NCI-H82 (cell line): ENCODE measurements around the gene IKZF5.

ENCODE experiments used
- DNase-seq: peaks from one replicate; lab custom pipeline; 2025; lab: John Stamatoyannopoulos, UW

The IKZF5 gene

DNA sequence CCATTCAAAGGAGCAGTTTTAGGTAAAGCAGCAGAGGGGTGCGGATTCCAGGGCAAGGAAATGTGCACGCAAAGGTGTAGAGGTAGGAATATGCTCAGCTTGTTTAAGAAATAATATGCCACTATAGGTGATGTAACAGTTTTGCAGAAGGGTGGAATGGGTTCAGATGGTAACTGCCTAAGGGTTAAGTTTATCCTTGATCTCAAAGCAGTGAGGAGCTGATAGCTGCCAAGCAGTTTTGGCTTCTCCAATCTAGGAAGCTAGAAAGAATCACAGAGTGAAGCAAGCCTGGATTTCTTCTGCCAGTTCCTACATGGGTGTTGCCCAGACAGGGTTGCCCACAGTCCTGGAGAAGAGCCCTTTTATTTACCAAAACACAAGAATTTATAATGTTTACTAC is 6.2 kb upstream of the IKZF5 start:
- no peak for DNase-seq

DNA sequence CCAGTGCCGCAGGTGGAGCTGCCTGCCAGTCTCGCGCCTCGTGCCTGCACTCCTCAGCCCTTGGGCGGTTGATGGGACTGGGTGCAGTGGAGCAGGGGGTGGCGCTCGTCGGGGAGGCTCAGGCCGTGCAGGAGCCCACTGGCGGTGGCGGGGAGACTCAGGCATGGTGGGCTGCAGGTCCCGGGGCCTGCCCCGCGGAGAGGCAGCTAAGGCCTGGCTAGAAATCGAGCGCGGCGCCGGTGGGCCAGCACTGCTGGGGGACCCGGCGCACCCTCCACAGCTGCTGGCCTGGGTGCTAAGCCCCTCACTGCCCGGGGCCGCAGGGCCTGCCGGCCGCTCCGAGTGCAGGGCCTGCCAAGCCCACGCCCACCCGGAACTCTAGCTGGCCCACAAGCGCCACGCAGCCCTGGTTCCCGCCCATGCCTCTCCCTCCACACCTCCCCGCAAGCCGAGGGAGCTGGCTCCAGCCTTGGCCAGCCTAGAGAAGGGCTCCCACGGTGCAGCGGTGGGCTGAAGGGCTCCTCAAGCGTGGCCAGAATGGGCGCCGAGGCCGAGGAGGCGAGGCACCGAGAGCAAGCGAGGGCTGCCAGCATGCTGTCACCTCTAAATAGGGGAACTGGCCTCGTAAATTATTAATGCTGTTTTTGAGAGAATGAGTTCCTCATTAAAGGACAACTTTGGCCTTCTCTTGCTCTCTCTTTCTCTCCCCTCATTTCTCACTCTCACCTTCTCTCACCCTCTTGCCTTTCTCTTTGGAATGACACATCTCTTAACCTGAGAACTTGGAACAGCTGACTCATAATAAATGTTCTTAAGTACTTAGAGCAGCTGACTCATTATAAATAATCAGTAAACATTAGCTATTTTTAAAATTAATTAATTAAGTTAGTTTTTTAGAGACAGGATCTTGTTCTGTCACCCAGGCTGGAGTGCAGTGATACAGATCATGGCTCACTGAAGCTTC is 5.1 kb upstream of the IKZF5 start:
- DNase-seq = no peak

DNA sequence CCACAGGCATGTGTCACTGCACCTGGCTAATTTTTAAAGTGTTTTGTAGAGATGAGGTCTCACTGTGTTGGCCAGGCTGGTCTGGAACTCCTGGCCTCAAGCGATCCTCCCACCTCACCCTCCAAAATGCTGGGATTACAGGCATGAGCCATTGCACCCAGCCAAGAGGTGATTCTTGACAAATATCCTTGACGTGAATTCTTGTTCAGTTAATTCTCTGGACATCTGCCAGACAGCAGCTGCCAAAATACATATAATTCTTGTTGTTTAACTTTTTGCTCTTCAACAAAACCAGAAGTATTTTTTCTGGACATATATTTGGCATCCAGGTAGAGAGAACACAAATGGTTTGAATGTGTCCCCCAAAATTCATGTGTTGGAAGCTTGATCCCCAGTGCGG is 3.4 kb upstream of the IKZF5 start:
- DNase-seq = no peak

DNA sequence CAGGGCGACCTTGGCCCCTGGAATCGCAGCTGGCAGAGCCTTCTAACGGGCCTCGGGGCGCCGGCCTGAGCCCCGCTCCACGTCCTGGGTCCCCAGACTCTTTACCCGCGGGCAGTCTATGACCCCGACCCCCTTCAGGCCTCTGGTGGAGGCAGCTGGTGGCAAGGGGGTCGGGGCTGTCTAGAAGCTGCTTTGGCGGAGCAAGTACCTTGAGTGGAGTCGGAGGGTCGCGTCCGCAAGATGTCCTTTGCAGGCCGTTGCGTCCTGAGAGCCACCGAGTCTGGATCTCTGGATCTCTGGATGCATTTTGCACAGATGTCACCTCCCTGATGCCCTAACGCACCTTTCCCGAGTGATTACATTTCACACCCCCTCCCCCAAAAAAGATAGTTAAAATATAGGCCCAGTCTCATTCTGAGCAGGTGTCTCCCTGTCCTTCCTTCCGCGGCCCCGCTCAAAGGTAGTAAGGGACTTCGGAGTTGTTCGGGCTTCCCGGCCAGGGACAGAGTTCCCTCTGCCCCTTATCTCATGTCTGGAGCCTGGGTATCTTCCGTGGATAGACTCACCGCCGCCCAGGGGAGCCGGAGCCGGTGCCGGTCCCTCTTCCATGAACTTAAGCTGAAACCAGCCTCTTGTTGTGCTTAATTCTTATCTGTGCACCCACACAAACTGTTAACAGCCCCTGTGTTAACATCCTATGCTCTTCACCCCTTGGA is 668 bp upstream of the IKZF5 start:
- peak; percentile 34 for DNase-seq

DNA sequence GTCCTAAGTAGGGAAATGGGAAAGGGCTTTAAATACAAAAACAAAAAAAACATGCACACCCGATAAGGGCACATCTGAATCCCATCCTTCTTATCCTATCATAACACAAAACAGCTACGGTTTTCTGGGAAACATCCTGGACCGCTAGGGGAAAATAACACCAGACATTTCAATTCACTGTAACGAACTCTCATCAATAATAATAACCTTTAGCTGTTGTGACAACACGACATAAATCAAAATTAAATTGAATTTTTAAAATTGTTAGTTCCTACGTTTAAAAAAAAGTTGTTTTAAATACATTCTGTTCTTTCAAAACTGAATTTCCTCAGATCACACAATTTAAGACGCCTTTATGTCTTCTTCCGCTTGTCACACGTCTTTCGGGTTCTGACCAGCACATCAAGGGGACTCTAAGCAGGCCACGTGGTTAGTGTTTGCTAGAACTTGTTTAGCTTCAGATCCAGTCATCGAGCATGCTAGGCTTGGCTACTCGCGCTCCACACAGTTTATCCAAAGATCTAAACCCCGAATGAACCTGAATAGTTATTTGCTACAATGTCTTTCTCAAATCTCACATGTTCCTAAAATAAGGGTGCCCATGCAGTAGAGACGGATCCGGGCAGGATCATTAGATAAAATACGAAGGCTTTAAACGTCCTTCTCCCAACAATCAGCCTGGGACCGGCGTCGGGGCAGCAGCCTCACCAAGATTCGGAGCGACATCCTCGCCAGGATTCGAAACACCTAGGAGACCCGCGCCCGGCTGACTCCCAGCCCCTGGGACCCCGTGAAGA is 839 bp downstream of the IKZF5 start:
- DNase-seq = peak; percentile 78

DNA sequence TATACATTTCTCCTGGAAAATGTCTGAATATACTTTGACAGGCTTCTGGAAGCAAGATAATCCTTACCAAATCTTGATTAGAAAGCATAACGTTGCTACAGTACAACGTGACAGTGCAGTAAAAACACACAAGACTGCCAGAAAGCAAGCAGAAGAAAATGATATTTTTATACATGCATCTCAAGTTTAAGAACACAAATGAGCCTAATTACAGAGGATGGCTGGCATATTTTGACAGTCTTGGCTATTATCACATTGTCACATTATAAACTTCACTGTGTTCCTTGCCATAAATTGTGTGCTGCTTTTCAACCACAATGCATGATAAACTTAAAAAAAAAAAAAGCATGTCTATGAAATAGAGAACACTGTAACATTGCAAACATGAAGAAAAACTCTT is 4.3 kb downstream of the IKZF5 start:
- DNase-seq = no peak

DNA sequence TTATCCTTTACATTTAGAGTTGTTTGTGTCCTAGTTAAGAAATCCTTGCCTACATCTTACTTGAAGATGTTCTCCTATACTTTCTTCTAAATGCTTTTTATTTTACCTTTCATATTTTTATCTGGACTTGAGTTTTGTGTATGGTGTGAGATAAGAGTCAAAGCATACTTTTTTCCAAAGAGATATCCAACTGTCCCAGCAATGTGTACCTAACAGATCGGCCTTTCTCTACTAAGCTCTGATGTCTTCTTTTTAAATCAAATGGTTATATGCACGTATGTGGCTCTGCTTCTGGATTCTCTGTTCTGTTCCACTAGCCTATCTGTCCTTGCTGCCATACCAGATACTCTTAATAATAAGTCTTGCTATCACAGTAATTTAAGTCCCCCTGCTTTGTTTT is 7.2 kb downstream of the IKZF5 start:
- DNase-seq = no peak

DNA sequence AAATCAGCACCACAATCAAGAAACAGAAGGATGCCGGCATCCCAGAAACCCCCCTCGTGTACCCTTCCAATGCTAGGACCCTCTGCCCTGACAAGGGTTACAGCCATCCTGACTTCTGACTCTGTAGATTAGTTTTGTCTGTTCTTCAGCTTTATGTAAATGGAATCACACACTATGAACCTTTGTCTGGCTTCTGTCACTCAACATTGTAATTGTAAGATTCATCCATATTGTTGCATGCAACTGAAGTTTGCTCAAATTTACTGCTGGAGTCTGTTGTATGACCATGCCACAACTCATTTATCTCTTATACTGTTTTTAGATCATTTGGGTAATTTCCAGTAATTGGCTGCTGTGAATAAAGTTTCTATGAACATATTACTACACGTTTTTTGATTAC is 8.4 kb downstream of the IKZF5 start:
- no peak for DNase-seq

DNA sequence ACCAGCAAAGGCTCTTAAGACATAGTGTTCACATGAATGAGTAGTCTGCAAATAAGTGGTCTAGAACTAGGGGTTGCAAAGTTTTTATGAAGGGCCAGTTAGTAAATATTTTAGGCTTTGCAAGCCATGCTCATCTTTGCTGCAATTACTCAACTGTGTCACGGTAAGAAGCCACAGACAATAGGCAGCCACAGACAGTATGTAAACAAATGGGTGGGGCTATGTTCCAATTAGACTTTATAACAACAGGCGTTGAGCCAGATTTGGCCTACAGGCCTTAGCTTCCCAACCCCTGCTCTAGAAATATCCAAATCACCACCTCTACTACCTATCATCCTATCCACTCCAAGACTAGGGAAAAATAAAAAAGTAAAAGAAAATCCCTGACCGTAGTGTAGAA is 9.2 kb downstream of the IKZF5 start:
- DNase-seq = peak; percentile 34

DNA sequence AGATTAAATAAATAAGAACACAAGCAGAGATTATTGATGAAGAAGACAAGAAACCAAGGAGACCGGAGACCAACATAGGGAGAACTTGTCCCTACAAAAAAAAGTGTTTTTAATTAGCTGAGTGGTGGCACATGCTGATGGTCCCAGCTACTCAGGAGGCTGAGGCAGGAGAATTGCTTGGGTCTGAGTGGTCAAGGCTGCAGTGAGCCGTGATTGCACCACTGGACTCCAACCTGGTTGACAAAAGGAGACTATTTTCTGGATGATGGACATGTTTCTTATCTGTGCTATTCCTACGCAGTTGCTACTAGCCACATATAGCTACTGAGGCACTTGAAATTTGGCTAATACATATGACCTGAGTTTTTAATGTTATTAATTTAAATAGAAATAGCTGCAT is 9.7 kb downstream of the IKZF5 start:
- DNase-seq = no peak

DNA sequence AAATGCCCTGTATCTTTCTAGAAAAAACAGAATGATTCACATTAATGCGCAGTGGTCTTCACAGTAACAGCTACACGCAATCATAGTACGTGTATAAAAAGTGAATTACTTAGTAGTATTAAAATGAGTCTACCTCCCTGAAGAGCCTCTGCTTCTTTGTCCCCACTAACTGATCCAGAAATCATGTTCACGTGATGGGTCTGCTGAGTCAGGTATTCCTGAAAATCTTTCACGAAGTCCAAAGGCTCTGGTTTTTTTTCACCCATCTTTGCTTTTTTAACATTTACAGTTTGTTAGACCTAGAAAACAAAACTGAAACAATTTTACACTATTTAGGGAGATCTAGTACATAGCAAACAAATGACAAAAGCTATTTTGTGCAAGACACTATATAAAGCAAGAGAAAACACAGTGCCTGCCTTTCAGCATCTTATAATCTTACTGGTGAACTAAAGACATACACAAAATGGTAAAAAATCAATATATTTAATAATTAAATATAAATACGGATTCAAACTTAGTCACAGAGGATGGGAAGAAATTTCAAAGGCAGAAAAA is 10.2 kb downstream of the IKZF5 start:
- no peak for DNase-seq

DNA sequence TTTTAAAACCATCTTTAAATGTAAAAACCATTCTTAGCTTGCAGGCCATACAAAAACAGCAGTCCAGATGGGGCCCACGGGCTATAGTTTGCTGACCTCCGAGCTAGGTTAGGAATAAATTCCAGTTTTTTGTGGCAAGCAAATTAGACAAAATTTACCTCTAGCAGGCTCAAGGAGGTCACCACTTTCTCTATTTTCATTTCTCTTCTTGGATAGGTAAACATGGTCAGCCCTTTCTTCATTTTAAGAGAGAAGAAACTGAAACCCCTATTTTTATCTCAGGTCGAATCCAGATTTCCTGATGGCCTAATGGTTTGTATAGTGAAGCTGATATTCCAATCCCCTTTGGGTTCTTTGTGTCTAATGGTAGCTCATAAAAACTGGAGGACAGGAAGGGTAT is 10.7 kb downstream of the IKZF5 start:
- DNase-seq = no peak

DNA sequence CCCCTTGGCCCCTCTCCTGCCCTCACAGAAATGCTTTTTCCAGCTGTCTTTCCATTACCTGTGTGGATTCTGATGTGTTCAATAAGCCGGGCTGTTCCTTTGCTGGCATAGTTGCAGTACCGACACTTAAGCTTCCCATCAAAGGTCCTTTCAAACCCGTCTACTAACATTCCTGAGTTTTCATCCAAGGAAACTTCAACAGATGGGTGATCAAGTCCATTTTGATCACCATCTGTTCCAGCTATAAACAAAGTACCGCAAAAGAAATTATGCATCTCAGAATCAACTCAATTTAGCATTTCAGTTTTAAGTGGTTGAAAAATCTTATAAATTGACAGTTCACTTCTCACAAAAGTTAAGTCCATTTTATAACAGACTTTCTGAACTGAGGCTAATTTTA is 12.7 kb downstream of the IKZF5 start:
- DNase-seq = peak; percentile 68

DNA sequence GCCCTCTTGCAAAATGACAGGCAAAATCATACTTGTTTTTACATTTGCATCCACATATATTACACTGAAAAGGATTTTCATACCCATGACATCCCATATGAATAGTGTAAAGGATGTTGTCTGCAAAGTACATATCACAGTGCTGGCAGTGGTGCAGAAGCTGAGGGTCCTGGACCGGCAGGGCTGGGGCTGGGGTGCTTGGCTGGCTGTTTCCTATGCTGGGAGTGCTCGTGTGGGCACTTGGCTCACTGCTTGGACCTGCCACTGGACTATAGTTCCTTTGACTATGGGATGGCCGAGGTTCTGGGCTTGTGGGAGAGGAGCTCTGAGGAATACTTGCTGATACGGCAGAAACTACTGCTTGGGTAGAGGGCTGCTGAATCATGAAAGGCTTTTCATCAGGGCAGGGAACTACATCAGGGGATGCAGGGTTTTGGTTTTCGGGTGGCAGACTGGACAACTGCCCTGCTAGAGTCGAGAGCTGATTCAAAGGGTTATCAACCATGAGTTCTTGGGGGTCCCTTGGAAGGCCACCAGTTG is 14.7 kb downstream of the IKZF5 start:
- DNase-seq = no peak

DNA sequence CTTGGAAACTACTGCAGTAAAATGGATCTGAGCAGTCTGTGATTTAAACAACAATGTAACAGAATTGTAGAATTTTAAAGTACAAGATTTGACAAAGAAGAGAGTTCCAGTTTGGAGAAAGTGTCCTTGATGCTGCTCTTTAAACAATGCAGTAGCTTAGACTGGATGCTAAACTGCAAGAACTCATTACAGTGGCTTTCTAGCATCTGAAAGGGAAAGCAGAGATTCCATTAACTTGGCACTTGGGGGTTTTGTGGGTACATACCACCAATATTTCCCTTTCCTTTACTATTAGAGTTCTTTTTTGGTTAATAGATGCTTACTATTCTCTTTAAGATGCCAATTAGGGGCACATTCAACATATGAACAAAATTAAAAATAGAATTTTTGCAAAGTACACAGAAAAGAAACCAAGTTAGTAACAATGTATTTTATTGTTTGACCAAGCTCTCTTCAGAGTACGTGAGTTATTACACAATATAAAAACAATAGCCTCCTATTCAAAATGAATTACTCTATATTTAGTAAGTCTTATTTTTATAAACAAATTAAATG is 16.5 kb downstream of the IKZF5 start:
- DNase-seq = no peak

DNA sequence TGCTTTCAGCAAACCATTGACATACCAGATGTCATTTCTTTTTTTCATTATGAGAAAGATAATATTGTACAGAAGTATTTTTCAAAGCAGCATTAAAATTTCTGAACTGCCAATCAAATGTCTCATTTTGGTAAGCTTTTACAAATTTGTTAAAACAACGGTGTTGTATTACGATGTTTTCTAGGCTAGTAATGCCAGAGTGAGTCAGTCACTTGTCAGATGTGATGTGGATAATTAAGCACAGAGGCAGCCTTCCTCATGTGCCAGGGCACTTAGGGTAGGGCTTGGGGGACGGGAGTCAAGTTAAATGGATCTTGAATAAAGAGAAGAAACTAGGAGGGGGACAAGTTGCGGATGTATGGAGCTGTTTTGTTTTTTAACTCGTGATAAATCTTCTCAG is 18.3 kb downstream of the IKZF5 start:
- peak; percentile 42 for DNase-seq

DNA sequence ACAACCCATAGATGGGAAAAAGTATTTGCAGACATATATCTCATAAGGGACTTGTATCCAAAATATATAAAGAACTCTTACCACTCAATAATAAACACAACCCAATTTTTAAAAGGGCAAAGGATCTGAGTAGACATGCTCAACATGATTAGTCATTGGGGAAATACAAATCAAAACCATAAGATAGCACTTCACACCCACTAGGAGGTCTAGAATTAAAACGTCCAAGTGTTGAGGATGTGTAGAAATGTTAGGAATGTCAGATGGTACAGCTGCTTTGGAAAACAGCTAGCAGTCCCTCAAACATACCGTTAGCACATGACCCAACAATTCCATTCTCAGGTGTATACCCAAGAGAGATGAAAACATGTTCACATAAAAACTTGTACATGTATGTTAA is 20.1 kb downstream of the IKZF5 start:
- DNase-seq = no peak

DNA sequence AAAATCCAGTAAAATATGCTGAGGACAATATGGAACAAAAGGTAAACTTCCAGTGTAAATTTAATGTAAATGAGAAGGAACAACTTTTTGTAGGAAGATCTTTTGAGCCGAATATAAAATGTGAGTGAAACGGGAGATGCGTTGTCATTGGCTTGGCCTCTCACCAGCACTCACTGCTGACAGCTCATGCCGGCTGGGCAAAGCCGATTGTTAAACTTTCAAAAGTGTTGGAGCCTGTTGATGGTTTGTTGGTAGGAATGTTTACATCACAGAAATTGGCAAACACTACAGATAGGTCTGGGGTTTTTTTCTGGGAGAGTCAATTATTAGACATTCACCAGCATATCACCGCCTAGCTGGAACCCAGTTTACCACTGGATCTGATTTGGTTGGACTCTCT is 22.3 kb downstream of the IKZF5 start:
- no peak for DNase-seq

DNA sequence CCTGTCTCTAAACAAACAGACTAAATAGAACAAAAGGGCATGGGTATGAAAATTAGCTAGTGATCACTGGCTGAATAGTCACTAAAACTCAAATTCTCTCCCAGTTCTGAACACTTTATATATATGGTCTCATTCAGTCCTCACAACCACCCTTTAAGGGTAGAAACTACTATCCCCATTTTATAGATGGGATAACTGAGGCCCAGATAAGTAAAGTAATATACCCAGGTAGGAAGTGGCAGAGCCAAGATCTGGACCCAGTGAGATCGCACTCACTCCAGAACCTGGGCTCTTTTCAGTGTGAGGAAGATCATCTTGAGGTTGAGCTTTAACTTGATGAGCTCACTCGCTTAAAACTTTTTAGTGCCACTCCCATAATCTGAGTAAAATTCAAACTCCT is 23.9 kb downstream of the IKZF5 start:
- no peak for DNase-seq

DNA sequence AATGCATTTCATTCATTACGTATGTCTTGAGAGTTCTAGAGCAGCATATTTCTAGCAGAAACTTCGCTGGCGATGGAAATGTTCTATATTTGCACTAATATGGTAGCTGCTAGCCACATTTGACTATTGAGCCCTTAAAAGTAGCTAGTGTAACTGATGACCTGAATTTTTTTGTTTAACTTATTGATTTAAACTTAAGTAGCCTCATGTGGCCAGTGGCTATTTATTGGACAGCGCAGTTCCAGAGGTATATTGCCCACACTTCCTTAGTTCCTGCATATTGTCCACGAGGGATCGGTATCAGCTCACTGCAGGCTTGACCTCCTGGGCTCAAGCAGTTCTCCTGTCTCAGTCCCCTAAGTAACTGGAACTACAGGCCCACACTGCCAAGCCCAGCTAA is 24.7 kb downstream of the IKZF5 start:
- DNase-seq = no peak

DNA sequence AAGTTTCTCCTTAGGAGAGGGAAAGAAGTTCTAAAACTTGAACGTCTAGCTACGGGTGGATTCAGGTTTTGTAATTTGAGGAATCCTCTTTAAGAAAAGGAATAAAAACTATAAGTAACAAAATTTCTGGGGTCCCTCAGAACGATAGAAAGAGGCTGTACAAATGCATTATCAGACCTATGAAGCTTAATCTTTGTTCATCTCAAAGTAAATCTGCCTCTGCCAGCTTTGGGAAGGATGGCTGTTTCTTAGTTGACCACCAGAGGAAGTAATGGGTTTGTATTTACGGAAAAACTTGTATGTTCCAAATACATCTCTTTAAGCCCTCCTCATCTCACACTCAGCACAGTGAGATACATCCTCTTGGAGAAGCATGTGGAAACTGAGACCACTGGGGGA is 27.5 kb downstream of the IKZF5 start:
- peak; percentile 64 for DNase-seq
